Measurements from ENCODE around the gene AP1S3. TPM values are rescaled to one million over a fixed set of nuclear protein-coding genes. Genes with fewer than 3 reads are reported as not detected.

AP1S3 gene
- total RNA-seq, 1 donor from 2014 or later = 16.8 TPM

DNA sequence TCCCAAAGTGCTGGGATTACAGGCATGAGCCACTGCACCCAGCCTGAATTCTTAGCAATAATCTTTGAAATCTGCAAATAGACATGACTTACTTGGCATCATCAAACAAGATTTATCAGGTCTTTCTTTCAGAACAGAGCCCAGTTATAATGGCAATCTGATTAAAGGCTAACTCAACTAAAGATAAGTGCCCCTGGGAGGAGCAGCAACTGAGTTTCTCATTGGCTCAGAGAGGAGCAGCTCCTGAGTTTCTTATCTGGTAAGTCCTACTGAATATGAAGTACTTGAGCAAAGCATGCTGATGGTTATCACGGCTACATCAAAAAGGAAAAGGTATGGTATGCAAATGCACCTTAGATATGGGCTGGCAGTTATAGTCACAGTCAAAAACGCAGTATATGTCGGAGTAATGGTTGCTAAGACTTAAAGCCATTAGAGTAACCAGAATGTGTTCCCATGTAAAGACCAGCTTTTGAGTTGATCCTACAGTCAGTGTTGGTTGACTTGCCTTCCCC is 15.0 kb upstream of the AP1S3 start:
- H3K36me3 ChIP-seq = no peaks in the 10 kb centered on the region
- H3K27me3 ChIP-seq = no peaks in the 10 kb centered on the region
- no peak overlapping the region for H3K4me3 ChIP-seq
- no peaks in the 10 kb centered on the region for H3K9me3 ChIP-seq
- H3K27ac ChIP-seq = no peak overlapping the region
- no peak for TF ChIP-seq CTCF (IDR thresholded peaks at IDR 0.05)
- DNase-seq (no peak), ATAC-seq (no peak)
- no peaks in the 10 kb centered on the region for H3K4me1 ChIP-seq
- intact Hi-C loops (cut with DNase I) = no loop called here

DNA sequence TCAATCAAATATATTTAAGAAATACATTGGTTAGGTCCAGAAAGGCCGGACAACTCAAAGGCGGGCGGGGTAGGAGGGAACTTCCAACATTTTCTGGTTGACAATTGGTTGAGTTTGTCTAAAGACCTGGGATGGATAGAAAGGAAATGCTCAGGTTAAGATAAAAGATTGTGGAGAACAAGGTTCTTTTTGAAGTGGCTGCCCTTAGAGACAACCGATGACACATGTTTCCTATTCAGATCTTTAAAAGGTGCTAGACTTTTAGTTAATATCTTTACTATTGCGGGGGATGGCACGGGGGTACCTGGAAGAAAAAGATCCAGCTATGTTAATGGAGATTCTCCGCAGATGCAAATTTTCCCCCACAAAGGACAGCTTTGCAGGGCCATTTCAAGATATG is 10.0 kb upstream of the AP1S3 start:
- H3K4me3 ChIP-seq = no peak overlapping the region
- no peaks in the 10 kb centered on the region for H3K4me1 ChIP-seq
- ATAC-seq = no peak
- intact Hi-C loops (cut with DNase I) = no loop called here
- no peak for DNase-seq
- no peaks in the 10 kb centered on the region for H3K9me3 ChIP-seq
- H3K27ac ChIP-seq = no peak overlapping the region
- H3K36me3 ChIP-seq = no peaks in the 10 kb centered on the region
- no peak for TF ChIP-seq CTCF (IDR thresholded peaks at IDR 0.05)
- H3K27me3 ChIP-seq = no peaks in the 10 kb centered on the region

DNA sequence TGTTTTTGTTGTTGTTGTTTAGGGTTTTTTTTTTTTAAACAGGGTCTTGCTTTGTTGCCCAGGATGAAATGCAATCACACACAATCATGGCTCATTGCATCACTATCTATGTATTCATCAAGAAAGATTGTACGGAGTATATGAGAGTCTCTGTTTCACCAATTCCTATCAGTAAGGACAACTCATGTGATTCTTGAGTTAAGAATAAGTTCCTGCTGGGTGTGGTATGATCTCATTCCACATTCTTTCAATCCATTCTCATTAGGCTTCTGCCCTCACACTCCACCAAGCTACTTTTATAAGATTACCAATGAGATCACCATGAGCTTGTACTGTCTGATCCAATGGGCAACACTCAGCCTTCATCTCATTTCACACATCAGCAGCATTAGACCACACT is 9.1 kb upstream of the AP1S3 start:
- Histone ChIP-seq H3K27ac (no peak overlapping the region), H3K9me3 (no peaks in the 10 kb centered on the region), H3K36me3 (no peaks in the 10 kb centered on the region), H3K27me3 (no peaks in the 10 kb centered on the region), H3K4me1 (no peaks in the 10 kb centered on the region), H3K4me3 (no peak overlapping the region)
- intact Hi-C loops (cut with DNase I) = no loop called here
- ATAC-seq (peak; percentile 43), DNase-seq (no peak)
- no peak for TF ChIP-seq CTCF (IDR thresholded peaks at IDR 0.05)

DNA sequence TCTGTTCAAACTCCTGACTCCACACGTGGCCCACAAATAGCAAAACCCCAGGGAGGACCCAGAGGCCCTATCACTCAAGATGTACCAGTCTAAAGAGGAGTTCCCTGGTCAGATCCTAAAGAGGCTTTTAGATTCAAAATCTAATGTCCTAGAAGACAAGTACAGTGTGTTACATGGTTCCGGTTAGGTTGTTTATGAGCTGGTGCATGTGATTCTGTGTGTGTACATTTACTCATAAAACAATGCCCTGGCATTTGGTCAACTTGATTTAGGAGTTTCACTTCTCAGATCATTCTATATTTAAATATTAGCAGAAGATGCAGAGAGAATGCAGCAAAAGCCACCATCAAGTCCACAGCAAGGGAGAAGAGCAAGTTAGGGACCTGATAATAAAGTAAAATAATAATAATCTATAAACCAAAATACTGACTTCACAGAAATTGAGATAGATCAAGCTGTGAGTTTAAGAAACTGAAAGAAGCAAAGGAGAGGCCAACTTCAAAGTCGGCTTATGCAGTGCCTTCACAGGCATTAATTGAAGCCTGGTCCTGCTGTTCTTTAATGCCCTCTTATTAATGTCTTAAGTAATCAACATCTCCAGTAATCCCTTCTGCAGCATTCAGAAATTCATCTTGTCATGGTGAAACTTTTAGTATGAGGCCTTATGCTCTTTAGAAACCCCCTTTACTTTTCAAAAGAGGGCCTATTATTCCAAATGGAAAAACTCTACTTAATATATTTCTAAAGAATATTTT is 4.2 kb upstream of the AP1S3 start:
- no peaks in the 10 kb centered on the region for H3K36me3 ChIP-seq
- no peak for DNase-seq
- no peaks in the 10 kb centered on the region for H3K27me3 ChIP-seq
- H3K9me3 ChIP-seq = no peaks in the 10 kb centered on the region
- no peak for TF ChIP-seq CTCF (IDR thresholded peaks at IDR 0.05)
- H3K27ac ChIP-seq = no peak overlapping the region
- intact Hi-C loops (cut with DNase I) = no loop called here
- peaks cover 4% of the 10 kb centered on the region for H3K4me1 ChIP-seq
- ATAC-seq = no peak
- no peak overlapping the region for H3K4me3 ChIP-seq

GRCh38 chr2:223835701-223836532 is 1.5 kb downstream of the AP1S3 start:
- ATAC-seq (peak; percentile 21), DNase-seq (no peak)
- peaks cover 11% of the 10 kb centered on the region for H3K4me1 ChIP-seq
- no peaks in the 10 kb centered on the region for H3K36me3 ChIP-seq
- intact Hi-C loops (cut with DNase I) = no loop called here
- TF ChIP-seq CTCF (IDR thresholded peaks at IDR 0.05) = no peak
- H3K4me3 ChIP-seq = peak overlapping the region; percentile 70
- no peaks in the 10 kb centered on the region for H3K9me3 ChIP-seq
- H3K27me3 ChIP-seq = no peaks in the 10 kb centered on the region
- no peak overlapping the region for H3K27ac ChIP-seq
